H9 (cell line): ENCODE results near the gene SLC2A5. TPM values are rescaled to one million over a fixed set of nuclear protein-coding genes. Genes with fewer than 3 reads are reported as not detected.

Source experiments
- DNase-seq: peaks from one replicate; pipeline ENCODE4 v3.0.0-alpha.2; 2017
- H2AFZ ChIP-seq: one replicate; pipeline ENCODE4 v1.6.1; 2013; ENCODE audit warnings: mild to moderate bottlenecking, low read length, control low read depth, moderate library complexity
- H2AK5ac ChIP-seq: 2 replicates; pipeline ENCODE4 v1.6.1; 2013; ENCODE audit warnings: low read length, control low read depth, mixed read lengths; ENCODE audit not compliant: insufficient read length
- H2BK120ac ChIP-seq: one replicate; pipeline ENCODE4 v1.6.1; 2013; ENCODE audit warnings: low read depth, mild to moderate bottlenecking, low read length, control low read depth, inconsistent platforms; ENCODE audit not compliant: poor library complexity, severe bottlenecking
- H2BK12ac ChIP-seq: 2 replicates; pipeline ENCODE4 v1.6.1; 2013; ENCODE audit warnings: low read length, control low read depth, mixed read lengths, low read depth; ENCODE audit not compliant: insufficient read length
- H2BK15ac ChIP-seq: 2 replicates; pipeline ENCODE4 v1.6.1; 2013; ENCODE audit warnings: low read depth, low read length, control low read depth
- H2BK20ac ChIP-seq: one replicate; pipeline ENCODE4 v1.6.1; 2013; ENCODE audit warnings: low read depth, mild to moderate bottlenecking, low read length, control low read depth, inconsistent platforms; ENCODE audit not compliant: poor library complexity, severe bottlenecking
- H2BK5ac ChIP-seq: 2 replicates; pipeline ENCODE4 v1.6.1; 2013; ENCODE audit warnings: low read length, control low read depth, mixed read lengths; ENCODE audit not compliant: insufficient read length
- H3K14ac ChIP-seq: 2 replicates; pipeline ENCODE4 v1.6.1; 2013; ENCODE audit warnings: low read length, control low read depth; ENCODE audit not compliant: insufficient read depth
- H3K18ac ChIP-seq: 2 replicates; pipeline ENCODE4 v1.6.1; 2013; ENCODE audit warnings: low read depth, mild to moderate bottlenecking, mixed read lengths, low read length, control low read depth; ENCODE audit not compliant: insufficient read length
- H3K23ac ChIP-seq: 2 replicates; pipeline ENCODE4 v1.6.1; 2013; ENCODE audit warnings: low read length, control low read depth, mixed read lengths, low read depth; ENCODE audit not compliant: insufficient read length
- H3K23me2 ChIP-seq: 2 replicates; pipeline ENCODE4 v1.6.1; 2013; ENCODE audit warnings: low read depth, mild to moderate bottlenecking, mixed read lengths, low read length, control low read depth; ENCODE audit not compliant: insufficient read length, poor library complexity, severe bottlenecking
- H3K27ac ChIP-seq: 2 replicates; pipeline ENCODE4 v1.5.1; 2013; ENCODE audit warnings: low read length, control low read depth, mixed read lengths, low read depth; ENCODE audit not compliant: insufficient read length
- H3K27me3 ChIP-seq: 2 replicates; pipeline ENCODE4 v1.6.1; 2013; ENCODE audit warnings: low read length, control low read depth, inconsistent platforms; ENCODE audit not compliant: insufficient read depth
- H3K4ac ChIP-seq: 2 replicates; pipeline ENCODE4 v1.6.1; 2013; ENCODE audit warnings: low read depth, mild to moderate bottlenecking, control low read depth, inconsistent platforms, low read length, moderate library complexity
- H3K4me1 ChIP-seq: 2 replicates; pipeline ENCODE4 v1.6.1; 2013; ENCODE audit warnings: low read length, control low read depth, inconsistent platforms; ENCODE audit not compliant: insufficient read depth
- H3K4me2 ChIP-seq: 2 replicates; pipeline ENCODE4 v1.6.1; 2013; ENCODE audit warnings: low read length, control low read depth, mixed read lengths; ENCODE audit not compliant: insufficient read length, insufficient read depth
- H3K56ac ChIP-seq: 2 replicates; pipeline ENCODE4 v1.6.1; 2013; ENCODE audit warnings: low read depth, mild to moderate bottlenecking, mixed read lengths, low read length, control low read depth; ENCODE audit not compliant: insufficient read length
- H3K79me1 ChIP-seq: 2 replicates; pipeline ENCODE4 v1.6.1; 2013; ENCODE audit warnings: low read depth, mild to moderate bottlenecking, moderate library complexity, low read length, control low read depth, inconsistent platforms; ENCODE audit not compliant: insufficient read depth, poor library complexity, severe bottlenecking
- H3K79me2 ChIP-seq: 2 replicates; pipeline ENCODE4 v1.6.1; 2013; ENCODE audit warnings: low read length, control low read depth, inconsistent platforms; ENCODE audit not compliant: insufficient read depth
- H3K9ac ChIP-seq: 2 replicates; pipeline ENCODE4 v1.6.1; 2013; ENCODE audit warnings: low read length, control low read depth, mixed read lengths; ENCODE audit not compliant: insufficient read length; ENCODE audit errors: extremely low read depth
- H3K9me3 ChIP-seq: one replicate; pipeline ENCODE4 v1.6.1; 2013; ENCODE audit warnings: low read depth, low read length, inconsistent platforms; ENCODE audit not compliant: control insufficient read depth
- H3T11ph ChIP-seq: one replicate; pipeline ENCODE4 v1.6.1; 2013; ENCODE audit warnings: mild to moderate bottlenecking, low read length, control low read depth, inconsistent platforms
- H4K20me1 ChIP-seq: one replicate; pipeline ENCODE4 v1.6.1; 2013; ENCODE audit not compliant: control insufficient read depth, insufficient read length, insufficient read depth
- H4K5ac ChIP-seq: 2 replicates; pipeline ENCODE4 v1.6.1; 2013; ENCODE audit warnings: low read depth, mild to moderate bottlenecking, mixed read lengths, low read length, control low read depth; ENCODE audit not compliant: insufficient read length
- H4K8ac ChIP-seq: replicated peaks from 2 replicates; pipeline ENCODE4 v1.6.1; 2013; ENCODE audit warnings: low read length, control low read depth, mixed read lengths, low read depth; ENCODE audit not compliant: insufficient read length
- H4K91ac ChIP-seq: 2 replicates; pipeline ENCODE4 v1.6.1; 2013; ENCODE audit warnings: low read depth, mild to moderate bottlenecking, moderate library complexity, mixed read lengths, low read length, control low read depth; ENCODE audit not compliant: insufficient read length
- H3K27ac Mint-ChIP-seq, 3 experiments: 2 replicates in 2 of 3; 3 replicates in 1 of 3; pipeline ENCODE4 v1.8.0; 2020 to 2021; ENCODE audit warnings: mixed read lengths in 3 of 3, mild to moderate bottlenecking in 1 of 3, moderate library complexity in 1 of 3
- H3K27me3 Mint-ChIP-seq: 2 replicates; pipeline ENCODE4 v1.8.0; 2021; ENCODE audit warnings: low read depth, mild to moderate bottlenecking, moderate library complexity, mixed read lengths
- H3K36me3 Mint-ChIP-seq, 3 experiments: 2 replicates in 2 of 3; 3 replicates in 1 of 3; pipeline ENCODE4 v1.8.0; 2020 to 2021; ENCODE audit warnings: low read depth in 3 of 3, mixed read lengths in 3 of 3; ENCODE audit not compliant: insufficient read depth in 1 of 3
- H3K4me1 Mint-ChIP-seq, 2 experiments: 2 replicates each; pipeline ENCODE4 v1.8.0; 2020; ENCODE audit warnings: mixed read lengths in 2 of 2
- H3K4me3 Mint-ChIP-seq, 2 experiments: 2 replicates in 1 of 2; 3 replicates in 1 of 2; pipeline ENCODE4 v1.8.0; 2020 to 2021; ENCODE audit warnings: mild to moderate bottlenecking in 2 of 2, mixed read lengths in 2 of 2, moderate library complexity in 1 of 2
- H3K9me3 Mint-ChIP-seq, 2 experiments: 2 replicates in 1 of 2; 3 replicates in 1 of 2; pipeline ENCODE4 v1.8.0; 2020; ENCODE audit warnings: mild to moderate bottlenecking in 2 of 2, mixed read lengths in 2 of 2, moderate library complexity in 1 of 2
- CTCF ChIP-seq: fragments of 200-600 bp; sonication (generic); conservative IDR thresholded peaks from 3 replicates; pipeline ENCODE4 v1.8.0; 2021; ENCODE audit warnings: antibody characterized with exemption, mild to moderate bottlenecking
- WGBS: extraction: QIAGEN DNeasy Blood & Tissue Kit; methylation state at CpG from one replicate; pipeline ENCODE4 v1.1.7; 2013; ENCODE audit warnings: missing lambda C conversion rate, low lambda C conversion rate, mixed read lengths; ENCODE audit not compliant: insufficient read length; ENCODE audit errors: extremely low coverage; 5-methylcytosine and 5-hydroxymethylcytosine counted together
- total RNA-seq: library from RNA; stranded (reverse); gene quantifications from 2 replicates; pipeline ENCODE4 v1.2.1, GENCODE V29; 2021

Gene SLC2A5
- total RNA-seq, 1 experiment from 2014 or later = not detected

DNA sequence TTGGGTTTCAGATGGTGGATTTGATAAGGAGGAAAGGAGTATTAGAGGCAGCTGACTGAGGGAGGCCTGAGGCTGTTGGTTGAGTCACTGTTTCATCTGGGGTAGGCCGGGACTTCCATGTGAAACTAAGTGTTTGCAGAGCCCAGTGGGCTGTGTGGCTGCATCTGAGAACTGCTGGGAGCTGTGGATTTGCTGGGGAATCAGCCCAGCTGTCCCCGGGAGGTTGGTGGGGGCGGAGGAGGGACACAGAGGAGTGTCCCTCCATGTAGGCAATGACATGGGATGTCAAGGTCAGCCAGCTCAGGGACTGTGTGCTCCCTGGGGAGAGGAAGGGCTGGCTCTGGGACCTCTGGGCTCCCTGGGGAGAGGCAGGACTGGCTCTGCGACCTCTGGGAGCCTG is 79.6 kb downstream of the SLC2A5 start:
- H4K8ac ChIP-seq = no peak overlapping the region

More for the DNA sequence above, 79.6 kb downstream of the SLC2A5 start:
- no peak for TF ChIP-seq CTCF
- Histone ChIP-seq H3K4me2 (no peak overlapping the region), H3K23ac (no peak overlapping the region), H3K14ac (no peak overlapping the region), H3K23me2 (no peaks in the 10 kb centered on the region), H4K20me1 (no peaks in the 10 kb centered on the region), H2AFZ (no peak overlapping the region), H2BK12ac (no peak overlapping the region), H4K5ac (no peak overlapping the region), H2BK120ac (no peak overlapping the region), H3K18ac (no peak overlapping the region), H3K9me3 (no peaks in the 10 kb centered on the region), H3K9ac (no peak overlapping the region), H3K79me1 (no peaks in the 10 kb centered on the region), H3K56ac (no peak overlapping the region), H3K4me1 (no peaks in the 10 kb centered on the region), H3K4ac (no peak overlapping the region), H3K27ac (no peak overlapping the region), H2AK5ac (no peak overlapping the region), H4K91ac (no peak overlapping the region), H3K27me3 (no peaks in the 10 kb centered on the region), H3K79me2 (no peaks in the 10 kb centered on the region), H3T11ph (no peak overlapping the region), H2BK20ac (no peak overlapping the region), H2BK15ac (no peak overlapping the region), H2BK5ac (no peak overlapping the region)
- peaks cover 4 to 8% (median 4%) of the 10 kb centered on the region in 3 experiments; a peak in 4 of 7 replicates for H3K36me3 Mint-ChIP-seq
- H3K27ac Mint-ChIP-seq = no peak overlapping the region
- peaks cover 0 to 4% of the 10 kb centered on the region in 2 experiments; a peak in 2 of 4 replicates for H3K4me1 Mint-ChIP-seq
- H3K9me3 Mint-ChIP-seq = peaks cover 7% of the 10 kb centered on the region in 2 experiments
- no peak overlapping the region for H3K4me3 Mint-ChIP-seq
- WGBS = no CpG with 5 or more reads among the region's 4 CpGs
- H3K27me3 Mint-ChIP-seq = peaks cover 3% of the 10 kb centered on the region; the same call in 1 of the 2 replicates
- DNase-seq = no peak
